HG02798 (cell line): ENCODE results near the gene PIGZ.
"Not testable (repeated sequence)": the region's sequence is repeated elsewhere in the genome, so short reads cannot be mapped to it uniquely, and the experiment has no call there.

Experiments
- ATAC-seq: cut with Tn5 transposase; IDR thresholded peaks from one replicate; pipeline ENCODE4 v1.9.1; 2021; ENCODE audit warnings: mild to moderate bottlenecking; ENCODE audit not compliant: unreplicated experiment, poor library complexity

Gene PIGZ

GRCh38 chr3:196954832-196955231 lies 13.8 kb downstream of the PIGZ start:
- no peak for ATAC-seq

GRCh38 chr3:196951371-196951770 lies 17.3 kb downstream of the PIGZ start:
- ATAC-seq, result no peak

GRCh38 chr3:196949750-196950149 lies 18.9 kb downstream of the PIGZ start:
- no peak for ATAC-seq

GRCh38 chr3:196949285-196949619 lies 19.4 kb downstream of the PIGZ start:
- no peak for ATAC-seq

- ATAC-seq, result no peak
These were observed 20.0 kb downstream of the PIGZ start for GRCh38 chr3:196948442-196949284.

GRCh38 chr3:196947860-196948441 lies 20.7 kb downstream of the PIGZ start:
- ATAC-seq, result no peak

GRCh38 chr3:196947136-196947859 lies 21.3 kb downstream of the PIGZ start:
- no peak for ATAC-seq

GRCh38 chr3:196944037-196944790 lies 24.4 kb downstream of the PIGZ start:
- ATAC-seq, result not testable (repeated sequence)

- ATAC-seq, result peak; percentile 4
These were observed 25.7 kb downstream of the PIGZ start for GRCh38 chr3:196942915-196943277.

- peak; percentile 95 for ATAC-seq
These were observed 26.3 kb downstream of the PIGZ start, which contains the start of gene NCBP2 for GRCh38 chr3:196942226-196942914. NCBP2 (minus strand) TSS chr3:196942528; CDS start chr3:196942503, 25 bp downstream.

GRCh38 chr3:196941729-196942225 lies 26.9 kb downstream of the PIGZ start:
- ATAC-seq, result peak; percentile 21

GRCh38 chr3:196938576-196938975 lies 30.1 kb downstream of the PIGZ start:
- ATAC-seq, result no peak

- no peak for ATAC-seq
These were observed 30.5 kb downstream of the PIGZ start for GRCh38 chr3:196938124-196938523.

- ATAC-seq, result no peak
These were observed 32.3 kb downstream of the PIGZ start for GRCh38 chr3:196936288-196936687.

GRCh38 chr3:196932600-196932999 lies 36.0 kb downstream of the PIGZ start:
- ATAC-seq, result no peak

GRCh38 chr3:196931828-196932587 lies 36.6 kb downstream of the PIGZ start:
- ATAC-seq, result peak; percentile 44

GRCh38 chr3:196931157-196931556 lies 37.5 kb downstream of the PIGZ start:
- ATAC-seq, result no peak

- ATAC-seq, result no peak
These were observed 40.8 kb downstream of the PIGZ start for GRCh38 chr3:196927571-196928453.
